ENCODE data around the gene PPIF.

Gene PPIF

GRCh38 chr10:79320820-79321493 lies 26.3 kb upstream of the PPIF start:
- Mint-ChIP-seq H3K27me3 (no peaks in the 10 kb centered on the region), H3K4me3 (no peak overlapping the region), H3K27ac (no peak overlapping the region), H3K9me3 (peaks cover 3% of the 10 kb centered on the region), H3K4me1 (peaks cover 37% of the 10 kb centered on the region), H3K36me3 (no peaks in the 10 kb centered on the region)
- ATAC-seq (ENCODE audit: low read depth), result no peak
- no peak for DNase-seq (ENCODE audit: low spot score in 2 of 2)

GRCh38 chr10:79321494-79321882 lies 25.8 kb upstream of the PPIF start:
- peaks cover 35% of the 10 kb centered on the region for H3K4me1 Mint-ChIP-seq
- DNase-seq (ENCODE audit: low spot score in 2 of 2) (no peak), ATAC-seq (ENCODE audit: low read depth) (no peak)
- peaks cover 3% of the 10 kb centered on the region for H3K9me3 Mint-ChIP-seq
- no peaks in the 10 kb centered on the region for H3K27me3 Mint-ChIP-seq
- H3K36me3 Mint-ChIP-seq, result no peaks in the 10 kb centered on the region
- no peak overlapping the region for H3K27ac Mint-ChIP-seq
- no peak overlapping the region for H3K4me3 Mint-ChIP-seq

DNA sequence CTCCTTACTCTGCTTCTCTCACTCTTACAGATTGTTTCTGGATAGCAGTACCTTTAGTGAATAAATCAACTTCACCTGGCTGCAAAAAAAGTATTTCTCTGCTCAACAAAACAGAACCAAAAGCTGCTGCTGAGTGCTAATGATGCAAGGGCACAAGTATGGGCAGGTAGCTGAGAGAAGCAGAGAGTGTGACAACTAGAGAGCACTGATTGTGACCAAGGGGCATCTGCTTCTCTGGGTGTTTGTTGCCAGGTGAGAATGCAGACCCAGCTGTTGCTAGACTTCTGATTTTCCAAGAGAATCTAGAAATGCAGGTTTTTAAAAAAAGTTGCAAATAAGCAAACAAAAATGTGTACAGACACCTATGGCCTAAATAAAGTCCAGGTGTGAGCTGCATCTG lies 25.3 kb upstream of the PPIF start:
- peaks cover 3% of the 10 kb centered on the region for H3K9me3 Mint-ChIP-seq
- no peaks in the 10 kb centered on the region for H3K27me3 Mint-ChIP-seq
- peaks cover 30% of the 10 kb centered on the region for H3K4me1 Mint-ChIP-seq
- no peak for ATAC-seq (ENCODE audit: low read depth)
- no peak for DNase-seq (ENCODE audit: low spot score in 2 of 2)
- H3K36me3 Mint-ChIP-seq, result no peaks in the 10 kb centered on the region
- H3K4me3 Mint-ChIP-seq, result no peak overlapping the region
- no peak overlapping the region for H3K27ac Mint-ChIP-seq

GRCh38 chr10:79322616-79323543 lies 24.4 kb upstream of the PPIF start:
- ATAC-seq (ENCODE audit: low read depth) (peak; percentile 78), DNase-seq (ENCODE audit: low spot score in 2 of 2) (no peak)
- peak overlapping the region; percentile 10 for H3K4me3 Mint-ChIP-seq
- peak overlapping the region; percentile 74 for H3K27ac Mint-ChIP-seq
- peaks cover 3% of the 10 kb centered on the region for H3K9me3 Mint-ChIP-seq
- H3K4me1 Mint-ChIP-seq, result peaks cover 21% of the 10 kb centered on the region
- H3K36me3 Mint-ChIP-seq, result no peaks in the 10 kb centered on the region
- no peaks in the 10 kb centered on the region for H3K27me3 Mint-ChIP-seq

GRCh38 chr10:79323602-79324001 lies 23.7 kb upstream of the PPIF start:
- no peaks in the 10 kb centered on the region for H3K36me3 Mint-ChIP-seq
- H3K27ac Mint-ChIP-seq, result peak overlapping the region; percentile 74
- DNase-seq (ENCODE audit: low spot score in 2 of 2) (no peak), ATAC-seq (ENCODE audit: low read depth) (no peak)
- no peak overlapping the region for H3K4me3 Mint-ChIP-seq
- H3K27me3 Mint-ChIP-seq, result no peaks in the 10 kb centered on the region
- H3K4me1 Mint-ChIP-seq, result peaks cover 15% of the 10 kb centered on the region
- peaks cover 3% of the 10 kb centered on the region for H3K9me3 Mint-ChIP-seq

GRCh38 chr10:79324032-79324695 lies 23.1 kb upstream of the PPIF start:
- H3K9me3 Mint-ChIP-seq, result no peaks in the 10 kb centered on the region
- ATAC-seq (ENCODE audit: low read depth) (no peak), DNase-seq (ENCODE audit: low spot score in 2 of 2) (no peak)
- H3K27me3 Mint-ChIP-seq, result no peaks in the 10 kb centered on the region
- peaks cover 11% of the 10 kb centered on the region for H3K4me1 Mint-ChIP-seq
- no peak overlapping the region for H3K4me3 Mint-ChIP-seq
- H3K36me3 Mint-ChIP-seq, result no peaks in the 10 kb centered on the region
- no peak overlapping the region for H3K27ac Mint-ChIP-seq

DNA sequence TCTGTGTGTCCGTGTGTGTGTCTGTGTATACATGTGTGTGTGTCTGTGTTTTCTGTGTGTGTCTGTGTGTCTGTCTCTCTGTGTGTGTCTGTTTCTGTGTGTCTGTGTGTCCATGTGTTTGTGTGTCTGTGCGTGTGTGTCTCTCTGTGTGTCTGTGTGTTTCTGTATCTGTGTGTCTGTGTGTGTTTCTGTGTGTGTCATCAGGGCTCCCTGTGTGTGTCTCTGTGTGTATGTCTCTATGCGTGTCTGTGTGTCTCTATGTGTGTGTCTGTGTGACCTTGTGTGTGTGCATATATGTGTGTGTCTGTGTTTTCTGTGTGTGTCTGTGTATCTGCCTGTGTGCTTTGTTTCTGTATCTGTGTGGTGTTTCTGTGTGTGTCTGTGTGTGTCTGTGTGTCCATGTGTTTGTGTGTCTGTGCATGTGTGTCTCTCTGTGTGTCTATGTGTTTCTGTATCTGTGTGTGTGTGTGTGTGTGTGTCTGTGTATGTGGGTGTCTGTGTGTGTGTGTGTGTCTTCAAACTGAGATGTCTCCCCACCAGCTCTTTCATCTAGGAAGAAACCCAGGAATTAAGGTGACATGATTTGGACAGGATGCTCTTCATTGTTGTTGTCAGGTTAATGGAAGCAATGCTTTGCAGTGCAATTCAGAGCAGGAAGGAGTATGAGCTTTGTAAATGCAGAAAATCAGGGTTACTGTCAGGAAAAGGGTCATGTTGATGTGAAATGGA lies 20.7 kb upstream of the PPIF start:
- H3K9me3 Mint-ChIP-seq, result no peaks in the 10 kb centered on the region
- H3K36me3 Mint-ChIP-seq, result no peaks in the 10 kb centered on the region
- ATAC-seq (ENCODE audit: low read depth), result no peak
- no peak overlapping the region for H3K27ac Mint-ChIP-seq
- H3K4me1 Mint-ChIP-seq, result peaks cover 12% of the 10 kb centered on the region
- H3K27me3 Mint-ChIP-seq, result no peaks in the 10 kb centered on the region
- no peak overlapping the region for H3K4me3 Mint-ChIP-seq
- no peak for DNase-seq (ENCODE audit: low spot score in 2 of 2)

DNA sequence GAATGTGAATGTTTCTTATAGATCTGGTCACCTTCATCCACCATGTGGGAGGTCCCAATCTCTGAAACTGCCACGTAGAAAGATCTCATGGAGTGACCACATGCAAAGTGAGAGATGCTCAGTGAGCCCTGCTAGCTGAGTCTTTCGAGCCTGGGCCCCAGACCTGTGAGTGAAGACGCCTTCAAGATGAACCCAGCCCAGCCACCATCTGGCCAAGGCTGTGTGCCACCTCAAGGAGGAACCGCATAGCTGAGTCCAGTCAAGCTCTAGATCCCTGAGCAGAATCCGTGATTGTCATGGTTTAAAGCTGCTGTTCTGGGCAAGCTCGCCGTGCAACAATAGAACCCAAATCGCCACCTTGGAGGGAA lies 20.2 kb upstream of the PPIF start:
- ATAC-seq (ENCODE audit: low read depth), result no peak
- no peak overlapping the region for H3K4me3 Mint-ChIP-seq
- DNase-seq (ENCODE audit: low spot score in 2 of 2), result no peak
- H3K9me3 Mint-ChIP-seq, result no peaks in the 10 kb centered on the region
- peaks cover 18% of the 10 kb centered on the region for H3K4me1 Mint-ChIP-seq
- no peaks in the 10 kb centered on the region for H3K36me3 Mint-ChIP-seq
- H3K27me3 Mint-ChIP-seq, result no peaks in the 10 kb centered on the region
- no peak overlapping the region for H3K27ac Mint-ChIP-seq

- Mint-ChIP-seq H3K27me3 (no peaks in the 10 kb centered on the region), H3K9me3 (no peaks in the 10 kb centered on the region), H3K27ac (no peak overlapping the region), H3K4me3 (no peak overlapping the region), H3K36me3 (no peaks in the 10 kb centered on the region), H3K4me1 (peaks cover 13% of the 10 kb centered on the region)
- no peak for DNase-seq (ENCODE audit: low spot score in 2 of 2)
- no peak for ATAC-seq (ENCODE audit: low read depth)
Observed at GRCh38 chr10:79328147-79328701, 19.0 kb upstream of the PPIF start.

GRCh38 chr10:79328737-79329504 lies 18.3 kb upstream of the PPIF start:
- Mint-ChIP-seq H3K9me3 (no peaks in the 10 kb centered on the region), H3K27me3 (no peaks in the 10 kb centered on the region), H3K27ac (peak overlapping the region; percentile 41), H3K36me3 (no peaks in the 10 kb centered on the region), H3K4me3 (no peak overlapping the region), H3K4me1 (peaks cover 10% of the 10 kb centered on the region)
- ATAC-seq (ENCODE audit: low read depth), result no peak
- DNase-seq (ENCODE audit: low spot score in 2 of 2), result no peak

- Mint-ChIP-seq H3K4me1 (peaks cover 12% of the 10 kb centered on the region), H3K27me3 (no peaks in the 10 kb centered on the region), H3K4me3 (no peak overlapping the region), H3K9me3 (no peaks in the 10 kb centered on the region), H3K36me3 (no peaks in the 10 kb centered on the region), H3K27ac (peak overlapping the region; percentile 41)
- no peak for ATAC-seq (ENCODE audit: low read depth)
- DNase-seq (ENCODE audit: low spot score in 2 of 2), result no peak
Observed at GRCh38 chr10:79329529-79329928, 17.7 kb upstream of the PPIF start.

DNA sequence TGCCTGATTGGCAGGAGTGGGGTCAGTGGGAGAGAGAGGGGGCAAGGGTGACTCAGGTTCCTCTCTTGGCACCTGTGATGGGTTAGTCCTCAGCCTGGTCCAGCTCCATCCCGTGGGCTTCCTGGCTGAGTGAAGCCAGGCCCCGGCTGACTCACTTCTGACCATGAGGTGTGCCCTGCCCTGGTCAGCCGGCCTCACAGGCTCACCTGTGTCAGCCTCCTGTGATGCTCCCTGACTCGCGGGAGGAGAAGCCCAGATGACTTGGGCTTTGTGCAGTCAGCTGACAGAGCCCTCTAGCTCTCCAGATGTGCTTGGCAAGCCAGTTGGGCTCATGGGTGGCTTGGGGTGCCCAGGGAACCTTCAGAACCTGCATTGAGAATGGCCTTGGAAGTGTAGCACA lies 16.0 kb upstream of the PPIF start:
- H3K27ac Mint-ChIP-seq, result peak overlapping the region; percentile 91
- peaks cover 14% of the 10 kb centered on the region for H3K4me1 Mint-ChIP-seq
- H3K36me3 Mint-ChIP-seq, result no peaks in the 10 kb centered on the region
- H3K4me3 Mint-ChIP-seq, result no peak overlapping the region
- H3K27me3 Mint-ChIP-seq, result no peaks in the 10 kb centered on the region
- DNase-seq (ENCODE audit: low spot score in 2 of 2) (no peak), ATAC-seq (ENCODE audit: low read depth) (peak; percentile 14)
- H3K9me3 Mint-ChIP-seq, result no peaks in the 10 kb centered on the region

- peak overlapping the region; percentile 91 for H3K27ac Mint-ChIP-seq
- peaks cover 14% of the 10 kb centered on the region for H3K4me1 Mint-ChIP-seq
- ATAC-seq (ENCODE audit: low read depth) (peak; percentile 96), DNase-seq (ENCODE audit: low spot score in 2 of 2) (peak; percentile 49 to 69)
- no peaks in the 10 kb centered on the region for H3K9me3 Mint-ChIP-seq
- H3K36me3 Mint-ChIP-seq, result no peaks in the 10 kb centered on the region
- H3K27me3 Mint-ChIP-seq, result no peaks in the 10 kb centered on the region
- H3K4me3 Mint-ChIP-seq, result no peak overlapping the region
Observed at GRCh38 chr10:79331709-79332108, 15.6 kb upstream of the PPIF start.

Measured in memory B cell (primary cell).